ENCODE measurements around the gene COBL. TPM values are rescaled to one million over a fixed set of nuclear protein-coding genes. Genes with fewer than 3 reads are reported as not detected.
A peak's percentile ranks its signal among the peaks of the same experiment; 100 is the strongest.

COBL gene
- total RNA-seq, 1 donor from 2014 or later, result 1.2 TPM

GRCh38 chr7:51346126-51346525 is 29.5 kb upstream of the COBL start:
- no peak overlapping the region for H3K4me3 Mint-ChIP-seq
- H3K9me3 Mint-ChIP-seq, result no peaks in the 10 kb centered on the region
- TF ChIP-seq CTCF (IDR thresholded peaks at IDR 0.05; ENCODE audit: unreplicated experiment), result no peak
- no peak overlapping the region for H3K27ac Mint-ChIP-seq
- H3K27me3 Mint-ChIP-seq (ENCODE audit: low read depth), result peaks cover 10% of the 10 kb centered on the region
- H3K4me1 Mint-ChIP-seq, result peaks cover 8% of the 10 kb centered on the region
- no peak for DNase-seq (ENCODE audit: low spot score in 2 of 2, unreplicated experiment in 2 of 2)
- H3K36me3 Mint-ChIP-seq, result no peaks in the 10 kb centered on the region

- H3K27ac Mint-ChIP-seq, result peak overlapping the region; percentile 35
Measured at GRCh38 chr7:51344406-51345138, 28.0 kb upstream of the COBL start.

GRCh38 chr7:51340936-51341335 is 24.3 kb upstream of the COBL start:
- Mint-ChIP-seq H3K36me3 (no peaks in the 10 kb centered on the region), H3K4me1 (peaks cover 5% of the 10 kb centered on the region), H3K27me3 (ENCODE audit: low read depth) (peaks cover 8% of the 10 kb centered on the region), H3K4me3 (no peak overlapping the region), H3K27ac (no peak overlapping the region), H3K9me3 (no peaks in the 10 kb centered on the region)
- TF ChIP-seq CTCF (IDR thresholded peaks at IDR 0.05; ENCODE audit: unreplicated experiment), result no peak
- DNase-seq (ENCODE audit: low spot score in 2 of 2, unreplicated experiment in 2 of 2), result no peak

More at GRCh38 chr7:51344406-51345138, 28.0 kb upstream of the COBL start:
- DNase-seq (ENCODE audit: low spot score in 2 of 2, unreplicated experiment in 2 of 2), result no peak
- no peak for TF ChIP-seq CTCF (IDR thresholded peaks at IDR 0.05; ENCODE audit: unreplicated experiment)
- Mint-ChIP-seq H3K9me3 (no peaks in the 10 kb centered on the region), H3K27me3 (ENCODE audit: low read depth) (peaks cover 10% of the 10 kb centered on the region), H3K4me3 (no peak overlapping the region), H3K4me1 (peaks cover 5% of the 10 kb centered on the region), H3K36me3 (no peaks in the 10 kb centered on the region)

GRCh38 chr7:51340029-51340838 is 23.6 kb upstream of the COBL start:
- H3K4me3 Mint-ChIP-seq, result no peak overlapping the region
- no peaks in the 10 kb centered on the region for H3K36me3 Mint-ChIP-seq
- H3K27ac Mint-ChIP-seq, result no peak overlapping the region

GRCh38 chr7:51335057-51335456 is 18.4 kb upstream of the COBL start:
- H3K9me3 Mint-ChIP-seq, result no peaks in the 10 kb centered on the region
- no peak for TF ChIP-seq CTCF (IDR thresholded peaks at IDR 0.05; ENCODE audit: unreplicated experiment)
- no peaks in the 10 kb centered on the region for H3K36me3 Mint-ChIP-seq
- no peak for DNase-seq (ENCODE audit: low spot score in 2 of 2, unreplicated experiment in 2 of 2)
- no peaks in the 10 kb centered on the region for H3K27me3 Mint-ChIP-seq (ENCODE audit: low read depth)
- H3K4me1 Mint-ChIP-seq, result no peaks in the 10 kb centered on the region
- H3K27ac Mint-ChIP-seq, result no peak overlapping the region
- no peak overlapping the region for H3K4me3 Mint-ChIP-seq

More at GRCh38 chr7:51340029-51340838, 23.6 kb upstream of the COBL start:
- Mint-ChIP-seq H3K27me3 (ENCODE audit: low read depth) (peaks cover 4% of the 10 kb centered on the region), H3K4me1 (peaks cover 5% of the 10 kb centered on the region), H3K9me3 (no peaks in the 10 kb centered on the region)
- DNase-seq (ENCODE audit: low spot score in 2 of 2, unreplicated experiment in 2 of 2), result no peak
- no peak for TF ChIP-seq CTCF (IDR thresholded peaks at IDR 0.05; ENCODE audit: unreplicated experiment)

Data from mesothelial cell of epicardium (in vitro differentiated cells).